PC-3 (cell line): ENCODE data around the gene SMYD3.

Experiments
- EZH2phosphoT487 ChIP-seq: fragments of 300-600 bp; sonication (generic); IDR thresholded peaks from 2 replicates; pipeline ENCODE4 v1.6.1; 2018; ENCODE audit warnings: mild to moderate bottlenecking, antibody characterized with exemption, low read length, borderline replicate concordance
- TF ChIP-seq, protein P1 (sequence below): fragments of 300-600 bp; sonication (generic); conservative IDR thresholded peaks from 2 replicates; pipeline ENCODE4 v1.5.1; 2017; ENCODE audit warnings: antibody characterized with exemption, low read depth, mild to moderate bottlenecking, low read length

DNA sequence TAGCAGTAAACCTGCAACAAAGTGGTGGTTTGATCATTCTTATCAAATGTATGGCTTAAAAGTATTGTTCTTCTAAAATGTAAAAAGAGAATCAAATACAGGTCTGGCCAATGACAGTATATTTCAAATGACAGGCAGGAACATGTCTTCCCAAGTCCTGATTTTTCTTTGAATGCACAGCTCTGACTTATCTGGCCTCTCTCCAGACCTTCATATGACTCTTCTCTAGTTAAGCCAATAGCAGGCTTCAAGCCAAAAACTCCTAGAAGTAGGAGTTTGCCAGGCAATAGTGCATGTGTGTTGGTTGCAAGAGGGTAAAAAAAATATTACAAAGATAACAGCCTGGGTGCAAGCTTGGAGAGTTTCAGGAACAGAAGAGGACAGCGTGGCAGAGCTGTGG is 345.5 kb downstream of the SMYD3 start:
- TF ChIP-seq, protein P1, sequence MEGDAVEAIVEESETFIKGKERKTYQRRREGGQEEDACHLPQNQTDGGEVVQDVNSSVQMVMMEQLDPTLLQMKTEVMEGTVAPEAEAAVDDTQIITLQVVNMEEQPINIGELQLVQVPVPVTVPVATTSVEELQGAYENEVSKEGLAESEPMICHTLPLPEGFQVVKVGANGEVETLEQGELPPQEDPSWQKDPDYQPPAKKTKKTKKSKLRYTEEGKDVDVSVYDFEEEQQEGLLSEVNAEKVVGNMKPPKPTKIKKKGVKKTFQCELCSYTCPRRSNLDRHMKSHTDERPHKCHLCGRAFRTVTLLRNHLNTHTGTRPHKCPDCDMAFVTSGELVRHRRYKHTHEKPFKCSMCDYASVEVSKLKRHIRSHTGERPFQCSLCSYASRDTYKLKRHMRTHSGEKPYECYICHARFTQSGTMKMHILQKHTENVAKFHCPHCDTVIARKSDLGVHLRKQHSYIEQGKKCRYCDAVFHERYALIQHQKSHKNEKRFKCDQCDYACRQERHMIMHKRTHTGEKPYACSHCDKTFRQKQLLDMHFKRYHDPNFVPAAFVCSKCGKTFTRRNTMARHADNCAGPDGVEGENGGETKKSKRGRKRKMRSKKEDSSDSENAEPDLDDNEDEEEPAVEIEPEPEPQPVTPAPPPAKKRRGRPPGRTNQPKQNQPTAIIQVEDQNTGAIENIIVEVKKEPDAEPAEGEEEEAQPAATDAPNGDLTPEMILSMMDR: no peak
- TF ChIP-seq EZH2phosphoT487: no peak
